NT2/D1 (cell line): ENCODE results near the gene ZNF548.

Experiments used
- DNase-seq: peaks from one replicate; pipeline ENCODE4 v3.0.0-alpha.2; 2011; ENCODE audit warnings: low read depth, low spot score
- H3K27me3 ChIP-seq: 2 replicates; pipeline ENCODE4 v1.6.0; 2011; ENCODE audit warnings: mild to moderate bottlenecking; ENCODE audit not compliant: insufficient read length, insufficient read depth
- H3K36me3 ChIP-seq: 2 replicates; pipeline ENCODE4 v1.6.1; 2011; ENCODE audit warnings: mild to moderate bottlenecking, low read length, mixed read lengths; ENCODE audit not compliant: insufficient read depth, insufficient read length
- H3K4me1 ChIP-seq: 2 replicates; pipeline ENCODE4 v1.5.1; 2011; ENCODE audit not compliant: insufficient read depth, insufficient read length
- H3K4me3 ChIP-seq: 2 replicates; pipeline ENCODE4 v1.5.1; 2011; ENCODE audit warnings: low read depth; ENCODE audit not compliant: insufficient read length
- H3K9ac ChIP-seq: 2 replicates; pipeline ENCODE4 v1.6.0; 2011; ENCODE audit warnings: low read depth; ENCODE audit not compliant: insufficient read length
- H3K9me3 ChIP-seq: 2 replicates; pipeline ENCODE4 v1.5.1; 2011; ENCODE audit warnings: mild to moderate bottlenecking, low read length; ENCODE audit not compliant: insufficient read depth
- SUZ12 ChIP-seq: IDR thresholded peaks from 2 replicates; pipeline ENCODE4 v1.6.1; 2011; ENCODE audit not compliant: insufficient read length, insufficient read depth; ENCODE audit errors: extremely low read depth
- YY1 ChIP-seq: IDR thresholded peaks from 2 replicates; pipeline ENCODE4 v1.6.1; 2011; ENCODE audit not compliant: insufficient read length, insufficient read depth
- ZNF274 ChIP-seq: IDR thresholded peaks from 2 replicates; pipeline ENCODE4 v1.6.1; 2011; ENCODE audit warnings: mild to moderate bottlenecking, low read depth, low read length

Gene ZNF548

GRCh38 chr19:57376151-57376550 is 13.5 kb upstream of the ZNF548 start:
- Histone ChIP-seq H3K4me3 (no peak overlapping the region), H3K4me1 (no peaks in the 10 kb centered on the region), H3K9me3 (peaks cover 39% of the 10 kb centered on the region; the same call in 1 of the 2 replicates), H3K9ac (no peak overlapping the region), H3K27me3 (no peaks in the 10 kb centered on the region), H3K36me3 (peaks cover 38% of the 10 kb centered on the region)
- TF ChIP-seq YY1 (no peak), ZNF274 (no peak), SUZ12 (no peak)
- DNase-seq: no peak

DNA sequence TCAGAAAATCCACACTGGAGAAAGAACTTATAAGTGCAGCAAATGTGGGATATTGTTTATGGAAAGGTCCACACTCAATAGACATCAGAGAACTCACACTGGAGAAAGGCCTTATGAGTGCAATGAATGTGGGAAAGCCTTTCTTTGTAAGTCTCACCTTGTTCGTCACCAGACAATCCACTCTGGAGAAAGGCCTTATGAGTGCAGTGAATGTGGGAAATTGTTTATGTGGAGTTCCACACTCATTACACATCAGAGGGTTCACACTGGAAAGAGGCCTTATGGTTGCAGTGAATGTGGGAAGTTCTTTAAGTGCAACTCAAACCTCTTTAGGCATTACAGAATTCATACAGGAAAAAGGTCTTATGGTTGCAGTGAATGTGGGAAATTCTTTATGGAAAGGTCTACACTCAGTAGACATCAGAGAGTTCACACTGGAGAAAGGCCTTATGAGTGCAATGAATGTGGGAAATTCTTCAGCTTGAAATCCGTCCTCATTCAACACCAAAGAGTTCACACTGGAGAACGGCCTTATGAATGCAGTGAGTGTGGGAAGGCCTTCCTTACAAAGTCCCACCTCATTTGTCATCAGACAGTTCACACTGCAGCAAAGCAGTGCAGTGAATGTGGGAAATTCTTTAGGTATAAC is 12.0 kb upstream of the ZNF548 start:
- Histone ChIP-seq H3K9me3 (peaks cover 38% of the 10 kb centered on the region; the same call in 1 of the 2 replicates), H3K4me1 (no peaks in the 10 kb centered on the region), H3K27me3 (no peaks in the 10 kb centered on the region), H3K9ac (no peak overlapping the region), H3K36me3 (peaks cover 28% of the 10 kb centered on the region), H3K4me3 (no peak overlapping the region)
- no peak for DNase-seq
- TF ChIP-seq SUZ12: no peak
- TF ChIP-seq ZNF274: peak; percentile 43; the same call in 1 of the 2 replicates

GRCh38 chr19:57380923-57381322 is 8.7 kb upstream of the ZNF548 start:
- H3K4me3 ChIP-seq: no peak overlapping the region
- H3K27me3 ChIP-seq: no peaks in the 10 kb centered on the region
- no peaks in the 10 kb centered on the region for H3K4me1 ChIP-seq
- H3K9me3 ChIP-seq: peaks cover 20% of the 10 kb centered on the region; the same call in 1 of the 2 replicates
- no peak for DNase-seq
- H3K36me3 ChIP-seq: peaks cover 15% of the 10 kb centered on the region
- TF ChIP-seq ZNF274: no peak
- TF ChIP-seq YY1: no peak
- TF ChIP-seq SUZ12: no peak
- H3K9ac ChIP-seq: no peak overlapping the region

DNA sequence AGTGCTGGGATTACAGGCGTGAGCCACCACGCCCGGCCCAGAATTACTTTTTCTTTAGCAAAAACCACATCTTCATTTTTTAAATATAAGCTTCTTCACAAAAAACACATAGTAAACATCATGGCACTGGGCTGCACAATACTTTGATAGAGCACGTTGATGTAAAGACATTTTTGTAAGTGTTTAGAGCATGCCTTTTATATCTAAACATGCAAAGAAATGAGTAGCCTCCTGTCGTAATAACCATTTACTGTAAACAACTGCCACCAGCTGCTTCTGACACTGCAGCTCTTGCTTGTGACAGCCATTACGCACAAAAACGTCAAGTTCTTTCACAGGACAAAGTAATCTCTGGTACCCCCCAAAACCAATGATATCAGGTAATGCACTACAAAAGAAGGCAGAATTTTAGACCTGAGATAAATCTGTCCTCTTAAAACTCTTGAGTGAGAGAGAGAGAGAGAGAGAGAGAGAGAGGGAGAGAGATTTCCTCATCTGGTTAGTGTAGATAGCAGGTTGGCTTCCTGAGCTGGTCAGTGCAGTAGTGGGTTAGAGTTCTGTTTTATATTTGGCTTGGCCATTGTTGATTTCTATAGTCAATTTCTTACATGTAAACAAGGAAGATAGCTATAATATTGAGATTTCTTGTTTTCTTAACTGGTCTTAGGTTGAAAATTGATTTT is 6.7 kb upstream of the ZNF548 start:
- no peak for DNase-seq
- H3K27me3 ChIP-seq: no peaks in the 10 kb centered on the region
- TF ChIP-seq ZNF274 (no peak), SUZ12 (no peak), YY1 (no peak)
- no peaks in the 10 kb centered on the region for H3K4me1 ChIP-seq
- no peak overlapping the region for H3K4me3 ChIP-seq
- H3K36me3 ChIP-seq: peaks cover 5% of the 10 kb centered on the region
- peaks cover 8% of the 10 kb centered on the region; the same call in 1 of the 2 replicates for H3K9me3 ChIP-seq
- no peak overlapping the region for H3K9ac ChIP-seq

GRCh38 chr19:57389194-57389729 is 392 bp upstream of the ZNF548 start:
- no peaks in the 10 kb centered on the region for H3K27me3 ChIP-seq
- no peaks in the 10 kb centered on the region for H3K4me1 ChIP-seq
- TF ChIP-seq YY1 (no peak), ZNF274 (no peak), SUZ12 (no peak)
- peak overlapping the region; percentile 26 for H3K4me3 ChIP-seq
- H3K9ac ChIP-seq: peak overlapping the region; percentile 21
- H3K9me3 ChIP-seq: no peaks in the 10 kb centered on the region
- DNase-seq: no peak
- peaks cover 10% of the 10 kb centered on the region for H3K36me3 ChIP-seq

DNA sequence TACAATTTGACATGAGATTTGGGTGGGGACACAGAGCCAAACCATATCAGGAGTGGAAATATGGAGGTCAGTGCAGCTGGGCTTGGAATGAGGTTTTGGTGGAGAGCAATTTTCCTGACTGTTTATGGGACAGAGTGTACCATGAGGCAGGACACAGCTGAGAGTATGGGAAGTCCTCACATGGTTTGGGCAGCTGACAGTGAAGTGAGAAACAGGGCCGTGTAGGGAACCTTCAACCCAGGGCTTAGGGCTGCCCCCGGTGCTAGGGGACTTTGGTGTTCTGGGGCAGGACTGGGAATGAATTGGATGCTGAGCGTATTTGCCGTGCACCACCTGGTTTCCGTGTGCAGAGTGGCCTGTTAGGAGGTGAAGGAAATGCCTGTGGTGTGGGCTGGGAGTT is 6.1 kb downstream of the ZNF548 start:
- Histone ChIP-seq H3K4me1 (no peaks in the 10 kb centered on the region), H3K27me3 (no peaks in the 10 kb centered on the region), H3K36me3 (peaks cover 44% of the 10 kb centered on the region), H3K9me3 (no peaks in the 10 kb centered on the region), H3K9ac (no peak overlapping the region), H3K4me3 (no peak overlapping the region)
- no peak for DNase-seq
- TF ChIP-seq YY1: no peak
- no peak for TF ChIP-seq ZNF274
- TF ChIP-seq SUZ12: no peak

DNA sequence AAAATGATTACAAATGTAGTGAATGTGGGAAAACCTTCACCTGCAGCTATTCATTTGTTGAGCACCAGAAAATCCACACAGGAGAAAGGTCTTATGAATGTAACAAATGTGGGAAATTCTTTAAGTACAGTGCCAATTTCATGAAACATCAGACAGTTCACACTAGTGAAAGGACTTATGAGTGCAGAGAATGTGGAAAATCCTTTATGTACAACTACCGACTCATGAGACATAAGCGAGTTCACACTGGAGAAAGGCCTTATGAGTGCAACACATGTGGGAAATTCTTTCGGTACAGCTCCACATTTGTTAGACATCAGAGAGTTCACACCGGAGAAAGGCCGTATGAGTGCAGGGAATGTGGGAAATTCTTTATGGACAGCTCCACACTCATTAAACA is 9.2 kb downstream of the ZNF548 start:
- no peak for DNase-seq
- Histone ChIP-seq H3K27me3 (no peaks in the 10 kb centered on the region), H3K9me3 (peaks cover 11% of the 10 kb centered on the region; the same call in 1 of the 2 replicates), H3K9ac (no peak overlapping the region), H3K4me3 (no peak overlapping the region), H3K36me3 (peaks cover 38% of the 10 kb centered on the region), H3K4me1 (no peaks in the 10 kb centered on the region)
- TF ChIP-seq ZNF274: no peak
- TF ChIP-seq SUZ12: no peak
- TF ChIP-seq YY1: no peak
